Psoas muscle (tissue), 8 donors: ENCODE results near the gene MAGEB17. TPM values are rescaled to one million over a fixed set of nuclear protein-coding genes. Genes with fewer than 3 reads are reported as not detected.

Source experiments
- ATAC-seq, 4 donors: fragments of 200-7000 bp; cut with Tn5 transposase; one replicate each; pipeline ENCODE4 v1.9.1; 2020; ENCODE audit warnings: moderate library complexity in 3 of 4, mild to moderate bottlenecking in 2 of 4
- DNase-seq, 2 donors: peaks; one replicate each; pipeline ENCODE4 v3.0.0-alpha.2; 2020
- H3K27ac ChIP-seq: fragments of 200-600 bp; one replicate; pipeline ENCODE4 v1.8.0; 2022
- H3K27me3 ChIP-seq, 3 donors: fragments of 200-600 bp in 1 of 3; one replicate each; pipeline versions ENCODE4 v1.6.1 to v1.8.0; 2013 to 2022; ENCODE audit warnings: low read length in 2 of 3, mild to moderate bottlenecking in 2 of 3, moderate library complexity in 1 of 3; ENCODE audit not compliant: insufficient read depth in 3 of 3
- H3K36me3 ChIP-seq, 2 donors: fragments of 200-600 bp in 1 of 2; one replicate each; pipeline versions ENCODE4 v1.6.1 to v1.8.0; 2013 to 2022; ENCODE audit warnings: low read depth in 1 of 2, mild to moderate bottlenecking in 1 of 2, moderate library complexity in 1 of 2; ENCODE audit not compliant: insufficient read depth in 1 of 2
- H3K4me1 ChIP-seq: fragments of 200-600 bp; one replicate; pipeline ENCODE4 v1.8.0; 2022
- H3K4me3 ChIP-seq: fragments of 200-600 bp; one replicate; pipeline ENCODE4 v1.8.0; 2022; ENCODE audit warnings: mild to moderate bottlenecking
- H3K9me3 ChIP-seq: fragments of 200-600 bp; one replicate; pipeline ENCODE4 v1.8.0; 2022
- CTCF ChIP-seq: fragments of 200-600 bp; IDR thresholded peaks from one replicate; pipeline ENCODE4 v1.8.0; 2022; ENCODE audit warnings: antibody characterized with exemption
- WGBS, 3 donors: extraction: QIAGEN DNeasy Blood & Tissue Kit; methylation state at CpG; one replicate each; pipeline versions ENCODE4 v1.1.6 to v1.1.7; 2013; 5-methylcytosine and 5-hydroxymethylcytosine counted together
- intact Hi-C, 2 donors: fragments of 100-400 bp; cut with DNase I; formaldehyde crosslinking; loops; one replicate each; pipeline versions ENCODE4 v1.11.0 to v1.14.2; 2022
- polyA plus RNA-seq, 3 donors: library from polyadenylated mRNA; stranded (reverse); fragments of 200-250 nt; gene quantifications; one replicate each; pipeline ENCODE4 v1.2.3, GENCODE V29; 2013
- total RNA-seq, 4 donors: library from RNA; stranded (reverse); fragmentation: NEBNext Ultra II Directional in 2 of 4; extraction: Animal tissue kit (Norgen Biotek cat#: 25700) in 2 of 4; gene quantifications; one replicate each; pipeline versions ENCODE4 v1.2.1 to v1.2.4, GENCODE V29; 2021 to 2023
- donor health status: healthy with polysubstance abuse.
- donor health status: DM: no; HTN: no; CAD: no; lungs with moderate emphysema.
- donor health status: Bipolar disorder and iron deficiency.
- donor health status: healthy.
- donor health status: DM: yes; HTN: yes; CAD: no.
- donor health status: DM: no; HTN: no; CAD: no.
- donor health status: DM: no; HTN: no; CAD: no.
- donor health status: DM: yes; HTN: yes; CAD: no.

MAGEB17 gene
- total and polyA plus RNA-seq, 7 donors: 0.08 to 0.26 (median 0.15) TPM; not detected in 3

- TF ChIP-seq CTCF: no peak
- no peaks in the 10 kb centered on the region for H3K9me3 ChIP-seq
These were observed 38.6 kb downstream of the MAGEB17 start for GRCh38 chrX:16205840-16206239.

GRCh38 chrX:16207634-16208033, 40.4 kb downstream of the MAGEB17 start:
- no peak for TF ChIP-seq CTCF
- no peaks in the 10 kb centered on the region for H3K4me1 ChIP-seq
- H3K27ac ChIP-seq: no peak overlapping the region

More at GRCh38 chrX:16205840-16206239, 38.6 kb downstream of the MAGEB17 start:
- Histone ChIP-seq H3K36me3 (no peaks in the 10 kb centered on the region), H3K4me3 (no peak overlapping the region), H3K27ac (no peak overlapping the region), H3K27me3 (peaks cover 0 to 7% (median 0%) of the 10 kb centered on the region in 3 donors), H3K4me1 (no peaks in the 10 kb centered on the region)
- ATAC-seq (no peak), DNase-seq (no peak)
- intact Hi-C loops: no loop called here
- 50 to 68% (median 61%) methylated on average over 3 of the region's 3 CpGs for whole genome bisulfite sequencing, 3 donors

DNA sequence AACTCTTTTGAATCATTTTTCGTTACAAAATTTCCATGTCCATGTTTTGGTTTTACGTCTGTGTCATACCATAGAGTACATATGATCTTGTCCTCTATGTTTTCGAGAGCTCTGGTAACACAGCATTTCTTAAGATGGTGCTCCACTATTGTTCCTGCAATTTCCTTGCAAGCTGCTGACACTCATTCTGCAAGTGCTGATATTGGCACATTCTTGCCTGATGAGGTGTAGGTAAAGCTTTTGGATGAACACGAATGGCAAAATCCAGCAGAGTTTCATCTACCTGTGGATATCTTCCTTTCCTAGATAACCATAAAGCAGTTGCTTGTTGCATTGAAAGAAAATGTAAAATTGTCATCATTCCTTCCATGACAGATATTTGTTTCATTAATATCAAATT, 41.3 kb downstream of the MAGEB17 start:
- no peak overlapping the region for H3K4me3 ChIP-seq
- no peaks in the 10 kb centered on the region for H3K4me1 ChIP-seq
- no peaks in the 10 kb centered on the region for H3K27me3 ChIP-seq
- intact Hi-C loops: no loop called here
- no peaks in the 10 kb centered on the region for H3K36me3 ChIP-seq
- H3K27ac ChIP-seq: no peak overlapping the region
- WGBS, 3 donors: 74 to 84% (median 80%) methylated on average over 4 of the region's 4 CpGs
- no peak for TF ChIP-seq CTCF
- no peaks in the 10 kb centered on the region for H3K9me3 ChIP-seq
- DNase-seq (no peak), ATAC-seq (no peak)

More at GRCh38 chrX:16207634-16208033, 40.4 kb downstream of the MAGEB17 start:
- intact Hi-C loops: no loop called here
- no peaks in the 10 kb centered on the region for H3K9me3 ChIP-seq
- H3K4me3 ChIP-seq: no peak overlapping the region
- H3K36me3 ChIP-seq: no peaks in the 10 kb centered on the region
- DNase-seq: no peak
- no peak for ATAC-seq
- peaks cover 0 to 3% (median 0%) of the 10 kb centered on the region in 3 donors for H3K27me3 ChIP-seq
- WGBS, 3 donors: 44 to 71% (median 50%) methylated on average over 1 of the region's 1 CpG

- Histone ChIP-seq H3K36me3 (no peaks in the 10 kb centered on the region), H3K4me1 (no peaks in the 10 kb centered on the region), H3K27ac (no peak overlapping the region), H3K4me3 (no peak overlapping the region), H3K9me3 (no peaks in the 10 kb centered on the region), H3K27me3 (no peaks in the 10 kb centered on the region)
- 80 to 95% (median 94%) methylated on average over 3 of the region's 3 CpGs for WGBS, 3 donors
- TF ChIP-seq CTCF: no peak
- DNase-seq (no peak), ATAC-seq (no peak)
- intact Hi-C loops: no loop called here
These were observed 42.8 kb downstream of the MAGEB17 start for GRCh38 chrX:16210061-16210460.

DNA sequence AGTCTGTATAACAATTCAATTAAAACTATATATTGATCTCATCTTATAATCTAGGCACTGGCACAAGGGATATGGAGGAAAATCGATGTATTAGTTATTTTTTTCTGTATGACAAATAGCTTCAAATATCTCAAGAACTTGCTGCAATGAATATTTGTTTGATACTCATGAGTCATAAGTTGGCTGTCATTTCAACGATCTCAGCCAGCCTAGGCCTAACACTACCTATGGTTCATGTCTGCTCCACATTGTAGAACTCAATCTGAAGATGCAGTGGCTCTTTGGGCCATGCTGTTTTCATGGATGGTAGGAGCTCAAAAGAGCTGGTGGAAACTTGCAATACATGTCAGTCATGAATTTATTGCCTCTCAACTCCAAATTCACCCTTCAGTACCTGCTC, 44.7 kb downstream of the MAGEB17 start:
- no peak overlapping the region for H3K27ac ChIP-seq
- no peak for DNase-seq
- TF ChIP-seq CTCF: no peak
- ATAC-seq: no peak
- 61 to 71% (median 66%) methylated on average over 2 of the region's 2 CpGs for WGBS, 3 donors
- H3K4me1 ChIP-seq: no peaks in the 10 kb centered on the region
- H3K4me3 ChIP-seq: no peak overlapping the region
- intact Hi-C loops: no loop called here
- no peaks in the 10 kb centered on the region for H3K27me3 ChIP-seq
- H3K9me3 ChIP-seq: no peaks in the 10 kb centered on the region
- no peaks in the 10 kb centered on the region for H3K36me3 ChIP-seq
